ENCODE measurements around the gene SMIM27.
A peak's percentile ranks its signal among the peaks of the same experiment; 100 is the strongest.

The SMIM27 gene

GRCh38 chr9:32558408-32558934 is 6.3 kb downstream of the SMIM27 start:
- no peak for DNase-seq (ENCODE audit: low spot score)

- DNase-seq (ENCODE audit: low spot score), result no peak
Observed at GRCh38 chr9:32565967-32566366, 13.8 kb downstream of the SMIM27 start.

GRCh38 chr9:32566770-32567169 is 14.6 kb downstream of the SMIM27 start:
- DNase-seq (ENCODE audit: low spot score), result no peak

GRCh38 chr9:32570262-32570661 is 18.1 kb downstream of the SMIM27 start:
- DNase-seq (ENCODE audit: low spot score), result no peak

GRCh38 chr9:32571969-32572899 is 20.1 kb downstream of the SMIM27 start:
- peak; percentile 79 for DNase-seq (ENCODE audit: low spot score)

- DNase-seq (ENCODE audit: low spot score), result peak; percentile 92
Observed at GRCh38 chr9:32572900-32573523, 20.9 kb downstream of the SMIM27 start, which contains the start of gene NDUFB6. TSS of gene NDUFB6 (minus strand) at chr9:32573159. CDS start at chr9:32573060, 99 bp downstream.

- no peak for DNase-seq (ENCODE audit: low spot score)
Observed at GRCh38 chr9:32573821-32574220, 21.7 kb downstream of the SMIM27 start.

- no peak for DNase-seq (ENCODE audit: low spot score)
Observed at GRCh38 chr9:32574858-32575257, 22.7 kb downstream of the SMIM27 start.

GRCh38 chr9:32577316-32577715 is 25.2 kb downstream of the SMIM27 start:
- no peak for DNase-seq (ENCODE audit: low spot score)

GRCh38 chr9:32578976-32579375 is 26.8 kb downstream of the SMIM27 start:
- DNase-seq (ENCODE audit: low spot score), result no peak

- peak; percentile 35 for DNase-seq (ENCODE audit: low spot score)
Observed at GRCh38 chr9:32579706-32580331, 27.7 kb downstream of the SMIM27 start.

GRCh38 chr9:32580631-32581300 is 28.6 kb downstream of the SMIM27 start:
- DNase-seq (ENCODE audit: low spot score), result no peak

- DNase-seq (ENCODE audit: low spot score), result peak; percentile 45
Observed at GRCh38 chr9:32581512-32582143, 29.5 kb downstream of the SMIM27 start.

- DNase-seq (ENCODE audit: low spot score), result no peak
Observed at GRCh38 chr9:32584784-32585183, 32.7 kb downstream of the SMIM27 start.

GRCh38 chr9:32587901-32588300 is 35.8 kb downstream of the SMIM27 start:
- no peak for DNase-seq (ENCODE audit: low spot score)

- peak; percentile 41 for DNase-seq (ENCODE audit: low spot score)
Observed at GRCh38 chr9:32589083-32589723, 37.1 kb downstream of the SMIM27 start.

- DNase-seq (ENCODE audit: low spot score), result no peak
Observed at GRCh38 chr9:32590476-32590875, 38.3 kb downstream of the SMIM27 start.

GRCh38 chr9:32590898-32591297 is 38.8 kb downstream of the SMIM27 start:
- no peak for DNase-seq (ENCODE audit: low spot score)

GRCh38 chr9:32596096-32596865 is 44.2 kb downstream of the SMIM27 start:
- no peak for DNase-seq (ENCODE audit: low spot score)

- DNase-seq (ENCODE audit: low spot score), result no peak
Observed at GRCh38 chr9:32596936-32597335, 44.8 kb downstream of the SMIM27 start.

Data from iPS-NIHi11 (cell line).